Measurements from ENCODE around the gene TTC31. TPM values are rescaled to one million over a fixed set of nuclear protein-coding genes. Genes with fewer than 3 reads are reported as not detected.

Gene TTC31
- total RNA-seq, 1 donor from 2014 or later = 26.1 TPM

- TF ChIP-seq CTCF (IDR thresholded peaks at IDR 0.05; ENCODE audit: unreplicated experiment) = no peak
- H3K4me3 Mint-ChIP-seq = peak overlapping the region; percentile 68
- H3K9me3 Mint-ChIP-seq = no peaks in the 10 kb centered on the region
- peaks cover 88% of the 10 kb centered on the region for H3K27me3 Mint-ChIP-seq (ENCODE audit: low read depth)
- H3K36me3 Mint-ChIP-seq = peaks cover 13% of the 10 kb centered on the region
- H3K4me1 Mint-ChIP-seq = peaks cover 51% of the 10 kb centered on the region
- H3K27ac Mint-ChIP-seq = no peak overlapping the region
- no peak for DNase-seq (ENCODE audit: low spot score in 2 of 2, unreplicated experiment in 2 of 2)
These were observed 18.6 kb downstream of the TTC31 start for GRCh38 chr2:74501335-74502071.

- Mint-ChIP-seq H3K27ac (no peak overlapping the region), H3K4me1 (peaks cover 59% of the 10 kb centered on the region)
- DNase-seq (ENCODE audit: low spot score in 2 of 2, unreplicated experiment in 2 of 2) = no peak
These were observed 19.4 kb downstream of the TTC31 start for GRCh38 chr2:74502147-74502719.

GRCh38 chr2:74502720-74503505 lies 20.0 kb downstream of the TTC31 start:
- Mint-ChIP-seq H3K4me1 (peaks cover 55% of the 10 kb centered on the region), H3K9me3 (no peaks in the 10 kb centered on the region), H3K27ac (no peak overlapping the region), H3K4me3 (peak overlapping the region; percentile 68), H3K36me3 (peaks cover 16% of the 10 kb centered on the region), H3K27me3 (ENCODE audit: low read depth) (peaks cover 74% of the 10 kb centered on the region)
- no peak for TF ChIP-seq CTCF (IDR thresholded peaks at IDR 0.05; ENCODE audit: unreplicated experiment)
- DNase-seq (ENCODE audit: low spot score in 2 of 2, unreplicated experiment in 2 of 2) = peak in 1 of 2 experiments; percentile 61

More at GRCh38 chr2:74502147-74502719, 19.4 kb downstream of the TTC31 start:
- Mint-ChIP-seq H3K36me3 (peaks cover 16% of the 10 kb centered on the region), H3K9me3 (no peaks in the 10 kb centered on the region), H3K27me3 (ENCODE audit: low read depth) (peaks cover 81% of the 10 kb centered on the region), H3K4me3 (peak overlapping the region; percentile 68)
- no peak for TF ChIP-seq CTCF (IDR thresholded peaks at IDR 0.05; ENCODE audit: unreplicated experiment)

GRCh38 chr2:74503506-74504475 lies 20.9 kb downstream of the TTC31 start:
- TF ChIP-seq CTCF (IDR thresholded peaks at IDR 0.05; ENCODE audit: unreplicated experiment) = no peak
- Mint-ChIP-seq H3K9me3 (no peaks in the 10 kb centered on the region), H3K27ac (no peak overlapping the region), H3K4me1 (peaks cover 54% of the 10 kb centered on the region), H3K4me3 (peak overlapping the region; percentile 68), H3K27me3 (ENCODE audit: low read depth) (peaks cover 70% of the 10 kb centered on the region), H3K36me3 (peaks cover 16% of the 10 kb centered on the region)
- no peak for DNase-seq (ENCODE audit: low spot score in 2 of 2, unreplicated experiment in 2 of 2)

- Mint-ChIP-seq H3K9me3 (no peaks in the 10 kb centered on the region), H3K27me3 (ENCODE audit: low read depth) (peaks cover 64% of the 10 kb centered on the region), H3K36me3 (peaks cover 16% of the 10 kb centered on the region), H3K27ac (no peak overlapping the region), H3K4me3 (peak overlapping the region; percentile 68), H3K4me1 (peaks cover 49% of the 10 kb centered on the region)
- DNase-seq (ENCODE audit: low spot score in 2 of 2, unreplicated experiment in 2 of 2) = no peak
- TF ChIP-seq CTCF (IDR thresholded peaks at IDR 0.05; ENCODE audit: unreplicated experiment) = no peak
These were observed 21.7 kb downstream of the TTC31 start for GRCh38 chr2:74504591-74504990.
